Dermis blood vessel endothelial cell (primary cell): ENCODE results near the gene SCMH1. TPM values are rescaled to one million over a fixed set of nuclear protein-coding genes. Genes with fewer than 3 reads are reported as not detected.

ENCODE experiments used
- DNase-seq: peaks from one replicate; pipeline ENCODE4 v3.0.0; 2010
- total RNA-seq: library from RNA; depleted of rRNA; stranded (reverse); fragments of >200 nt; gene quantifications from 2 replicates; pipeline ENCODE4 v1.2.3, GENCODE V29; 2014

SCMH1 gene
- total RNA-seq, 1 donor from 2014 or later: 16.0 TPM

- DNase-seq: no peak
Observed at GRCh38 chr1:41093826-41094225, 148.3 kb downstream of the SCMH1 start.

GRCh38 chr1:41086921-41087320 lies 155.2 kb downstream of the SCMH1 start:
- no peak for DNase-seq

- DNase-seq: peak; percentile 13
Observed at GRCh38 chr1:41078616-41079015, 163.5 kb downstream of the SCMH1 start.

- no peak for DNase-seq
Observed at GRCh38 chr1:41078193-41078592, 163.9 kb downstream of the SCMH1 start.

- peak; percentile 52 for DNase-seq
Observed at GRCh38 chr1:41073971-41074370, 168.1 kb downstream of the SCMH1 start.

- peak; percentile 35 for DNase-seq
Observed at GRCh38 chr1:41072051-41072450, 170.1 kb downstream of the SCMH1 start.

- no peak for DNase-seq
Observed at GRCh38 chr1:41056907-41057306, 185.2 kb downstream of the SCMH1 start.

- no peak for DNase-seq
Observed at GRCh38 chr1:41053316-41053715, 188.8 kb downstream of the SCMH1 start.

- DNase-seq: peak; percentile 25
Observed at GRCh38 chr1:41051022-41051421, 191.1 kb downstream of the SCMH1 start.

- DNase-seq: no peak
Observed at GRCh38 chr1:41048540-41048939, 193.6 kb downstream of the SCMH1 start.

GRCh38 chr1:41046347-41046775 lies 195.7 kb downstream of the SCMH1 start:
- DNase-seq: no peak

GRCh38 chr1:41045740-41046139 lies 196.4 kb downstream of the SCMH1 start:
- DNase-seq: peak; percentile 94

- DNase-seq: peak; percentile 67
Observed at GRCh38 chr1:41044187-41044586, 197.9 kb downstream of the SCMH1 start.

GRCh38 chr1:41041614-41042270 lies 200.4 kb downstream of the SCMH1 start:
- DNase-seq: no peak

GRCh38 chr1:41038110-41038509 lies 204.0 kb downstream of the SCMH1 start:
- no peak for DNase-seq

- DNase-seq: no peak
Observed at GRCh38 chr1:41037116-41037903, 204.8 kb downstream of the SCMH1 start.

GRCh38 chr1:41033272-41033671 lies 208.8 kb downstream of the SCMH1 start:
- DNase-seq: peak; percentile 24

- no peak for DNase-seq
Observed at GRCh38 chr1:41032147-41032546, 210.0 kb downstream of the SCMH1 start.

- no peak for DNase-seq
Observed at GRCh38 chr1:41030872-41031616, 211.1 kb downstream of the SCMH1 start.

- DNase-seq: no peak
Observed at GRCh38 chr1:41028034-41028642, 214.0 kb downstream of the SCMH1 start.

GRCh38 chr1:41025979-41026819 lies 215.9 kb downstream of the SCMH1 start:
- no peak for DNase-seq

- DNase-seq: no peak
Observed at GRCh38 chr1:41024953-41025352, 217.2 kb downstream of the SCMH1 start.
